CD8-positive, alpha-beta memory T cell (primary cell): ENCODE measurements around the gene INPP5A. TPM values are rescaled to one million over a fixed set of nuclear protein-coding genes. Genes with fewer than 3 reads are reported as not detected.

Experiments used
- CTCF ChIA-PET: fragments of 350-600 bp; sonication (Branson Sonifier 250); formaldehyde crosslinking; loops from one replicate; lab custom pipeline; 2021; ENCODE audit warnings: antibody characterized with exemption; lab: Charles Lee
- POLR2A ChIA-PET: fragments of 350-600 bp; sonication (Branson Sonifier 250); formaldehyde crosslinking; loops from one replicate; lab custom pipeline; 2021; ENCODE audit warnings: antibody characterized with exemption; lab: Charles Lee
- DNase-seq, 5 donors: peaks; one replicate each; pipeline versions ENCODE4 v3.0.0 to v3.0.0-alpha.2; 2020 to 2022; ENCODE audit warnings: mixed read lengths in 1 of 5
- H3K27ac ChIP-seq: one replicate; pipeline ENCODE4 v1.7.0; 2013; ENCODE audit warnings: low read depth, mild to moderate bottlenecking, low read length, moderate library complexity
- H3K27me3 ChIP-seq: 2 replicates; pipeline ENCODE4 v1.7.0; 2013; ENCODE audit warnings: low read length, mild to moderate bottlenecking; ENCODE audit not compliant: insufficient read depth, poor library complexity, severe bottlenecking
- H3K36me3 ChIP-seq: 2 replicates; pipeline ENCODE4 v1.7.0; 2013; ENCODE audit warnings: mild to moderate bottlenecking, low read length, moderate library complexity; ENCODE audit not compliant: insufficient read depth
- H3K4me1 ChIP-seq: 2 replicates; pipeline ENCODE4 v1.7.0; 2013; ENCODE audit warnings: mild to moderate bottlenecking, low read length, moderate library complexity; ENCODE audit not compliant: insufficient read depth
- H3K4me3 ChIP-seq: 2 replicates; pipeline ENCODE4 v1.7.0; 2013; ENCODE audit warnings: mild to moderate bottlenecking, low read length
- H3K9me3 ChIP-seq: 2 replicates; pipeline ENCODE4 v1.7.0; 2013; ENCODE audit warnings: mild to moderate bottlenecking, low read length
- H3K27ac Mint-ChIP-seq, 8 donors: one replicate each; pipeline ENCODE4 v1.8.0; 2020 to 2021; ENCODE audit warnings: mixed read lengths in 8 of 8, mild to moderate bottlenecking in 6 of 8, inconsistent platforms in 3 of 8, moderate library complexity in 3 of 8
- H3K27me3 Mint-ChIP-seq, 2 donors: one replicate each; pipeline ENCODE4 v1.8.0; 2020 to 2021; ENCODE audit warnings: mixed read lengths in 2 of 2, mild to moderate bottlenecking in 1 of 2, moderate library complexity in 1 of 2
- H3K36me3 Mint-ChIP-seq, 3 donors: one replicate each; pipeline ENCODE4 v1.8.0; 2020 to 2021; ENCODE audit warnings: mixed read lengths in 3 of 3, inconsistent platforms in 1 of 3, mild to moderate bottlenecking in 1 of 3
- H3K4me1 Mint-ChIP-seq, 3 donors: one replicate each; pipeline ENCODE4 v1.8.0; 2020 to 2021; ENCODE audit warnings: mixed read lengths in 3 of 3, inconsistent platforms in 1 of 3, mild to moderate bottlenecking in 1 of 3
- H3K4me3 Mint-ChIP-seq, 7 donors: one replicate each; pipeline ENCODE4 v1.8.0; 2020 to 2021; ENCODE audit warnings: mixed read lengths in 7 of 7, mild to moderate bottlenecking in 6 of 7, moderate library complexity in 4 of 7, inconsistent platforms in 2 of 7
- H3K9me3 Mint-ChIP-seq, 5 donors: one replicate each; pipeline ENCODE4 v1.8.0; 2020 to 2022; ENCODE audit warnings: mixed read lengths in 5 of 5, mild to moderate bottlenecking in 3 of 5, moderate library complexity in 2 of 5, inconsistent platforms in 1 of 5
- polyA plus RNA-seq: library from polyadenylated mRNA; unstranded; fragments of 300-500 nt; fragmentation: Illumina TruSeq; gene quantifications from one replicate; pipeline ENCODE4 v1.2.3, GENCODE V29; 2021
- total RNA-seq, 2 experiments: library from RNA; stranded (reverse); gene quantifications; one replicate each; pipeline ENCODE4 v1.2.3, GENCODE V29; 2021

Gene INPP5A
- total and polyA plus RNA-seq, 3 experiments from 2014 or later, result 1.1 to 6.1 (median 4.8) TPM

DNA sequence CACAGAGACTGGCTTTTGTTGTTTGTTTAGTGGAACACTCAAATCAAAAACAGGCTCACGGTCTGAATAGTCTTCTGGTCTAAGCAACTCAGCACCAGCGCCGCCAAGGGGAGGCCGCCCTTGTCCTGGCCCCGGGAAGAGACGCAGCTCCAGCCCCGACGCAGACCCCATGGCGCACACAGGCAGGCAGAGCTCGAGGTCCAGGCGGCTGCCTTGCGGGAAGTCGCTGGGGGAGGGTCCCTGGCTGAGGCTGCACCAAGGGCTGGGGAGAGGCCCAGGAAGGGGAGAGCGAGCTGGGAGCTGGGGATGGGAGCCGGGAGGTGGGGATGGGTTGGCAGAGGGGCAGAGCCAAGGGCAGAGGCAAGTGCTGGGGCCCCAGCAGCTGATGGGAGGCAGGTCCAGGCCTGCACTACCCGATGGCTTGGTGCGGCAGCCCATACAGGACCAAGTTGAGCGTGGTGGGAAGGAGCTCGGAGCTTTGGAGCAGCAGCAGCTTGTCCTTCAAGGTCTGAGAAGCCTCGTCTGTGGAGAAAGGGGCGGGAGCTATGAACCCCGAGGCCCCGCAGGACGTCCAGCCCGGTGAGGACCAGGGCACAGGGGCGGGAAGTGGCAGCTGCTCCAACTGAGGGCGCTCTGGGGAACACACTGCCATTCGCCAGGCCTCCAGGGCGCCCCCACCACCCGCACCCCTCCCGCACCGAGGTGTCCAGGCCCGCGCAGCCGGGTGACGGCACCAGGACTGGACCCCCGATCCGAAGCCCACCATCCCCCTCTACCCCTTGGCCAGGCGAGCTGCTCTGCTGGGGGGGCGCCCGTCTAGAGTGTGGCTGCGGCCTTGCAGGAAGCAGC lies 271.0 kb downstream of the INPP5A start:
- H3K4me3 ChIP-seq, result no peak overlapping the region
- Mint-ChIP-seq H3K27ac (no peak overlapping the region), H3K27me3 (no peaks in the 10 kb centered on the region), H3K36me3 (no peaks in the 10 kb centered on the region), H3K4me1 (no peaks in the 10 kb centered on the region), H3K9me3 (no peaks in the 10 kb centered on the region), H3K4me3 (no peak overlapping the region)
- no peak overlapping the region for H3K27ac ChIP-seq
- no peak for DNase-seq
- ChIA-PET CTCF (interaction anchor here (0.6 kb wide), 1 partner anchor 9 kb away, joined by 4 read pairs; no protein-coding TSS in a partner anchor), POLR2A (no interaction called here)
- no peaks in the 10 kb centered on the region for H3K9me3 ChIP-seq
- H3K4me1 ChIP-seq, result no peaks in the 10 kb centered on the region
- no peaks in the 10 kb centered on the region for H3K36me3 ChIP-seq
- no peaks in the 10 kb centered on the region for H3K27me3 ChIP-seq

DNA sequence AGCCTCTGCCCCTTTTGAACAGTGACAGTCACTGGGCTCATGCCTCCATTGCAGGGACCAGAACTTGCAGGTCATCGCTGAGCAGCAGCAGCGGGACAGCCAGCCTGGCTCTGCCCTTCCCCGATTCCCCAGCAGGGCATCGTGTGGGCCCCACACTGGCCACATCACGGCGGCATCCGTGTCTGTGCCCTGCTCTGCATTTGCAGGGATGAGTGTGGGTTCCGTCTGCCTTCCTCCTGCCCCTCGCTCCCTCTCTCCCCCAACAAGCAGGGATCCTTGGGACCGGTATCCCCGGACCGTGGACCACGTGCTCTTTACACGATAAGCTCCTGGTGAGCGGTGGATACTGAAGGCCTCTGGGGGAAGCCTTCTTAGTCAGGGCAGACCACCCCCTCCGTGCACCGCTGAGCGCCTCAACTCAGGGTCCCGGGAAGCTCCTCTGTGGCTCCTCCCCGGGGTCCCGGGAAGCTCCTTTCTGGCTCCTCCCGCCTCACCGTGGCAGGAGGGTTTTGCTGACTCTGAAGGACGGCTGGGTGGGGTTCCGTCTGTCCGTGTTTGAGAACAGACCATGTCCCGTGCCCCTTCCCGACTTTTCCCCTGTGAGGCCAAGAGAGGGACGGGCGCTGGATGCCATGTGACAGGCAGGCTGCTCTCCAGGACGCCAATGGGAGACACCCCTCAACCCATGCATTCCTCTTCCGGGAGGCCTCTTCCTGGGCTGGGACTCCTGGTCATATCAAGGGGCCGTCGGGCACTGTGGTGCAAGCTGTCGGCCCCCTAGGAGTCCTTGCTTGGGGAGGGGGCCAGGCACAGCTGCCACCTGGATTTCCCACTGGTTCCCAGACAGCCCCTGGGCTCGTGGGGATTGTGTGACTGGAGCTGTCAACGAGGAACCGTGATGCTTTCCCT lies 271.9 kb downstream of the INPP5A start:
- Histone ChIP-seq H3K4me3 (no peak overlapping the region), H3K27me3 (no peaks in the 10 kb centered on the region), H3K9me3 (no peaks in the 10 kb centered on the region), H3K36me3 (no peaks in the 10 kb centered on the region), H3K27ac (no peak overlapping the region), H3K4me1 (no peaks in the 10 kb centered on the region)
- ChIA-PET CTCF (interaction anchor here (0.6 kb wide), 1 partner anchor 10 kb away, joined by 4 read pairs; no protein-coding TSS in a partner anchor), POLR2A (no interaction called here)
- H3K4me3 Mint-ChIP-seq, result no peak overlapping the region
- no peaks in the 10 kb centered on the region for H3K4me1 Mint-ChIP-seq
- H3K36me3 Mint-ChIP-seq, result no peaks in the 10 kb centered on the region
- no peaks in the 10 kb centered on the region for H3K27me3 Mint-ChIP-seq
- peak in 1 of 5 donors; percentile 24 for DNase-seq
- no peaks in the 10 kb centered on the region for H3K9me3 Mint-ChIP-seq
- H3K27ac Mint-ChIP-seq, result no peak overlapping the region

DNA sequence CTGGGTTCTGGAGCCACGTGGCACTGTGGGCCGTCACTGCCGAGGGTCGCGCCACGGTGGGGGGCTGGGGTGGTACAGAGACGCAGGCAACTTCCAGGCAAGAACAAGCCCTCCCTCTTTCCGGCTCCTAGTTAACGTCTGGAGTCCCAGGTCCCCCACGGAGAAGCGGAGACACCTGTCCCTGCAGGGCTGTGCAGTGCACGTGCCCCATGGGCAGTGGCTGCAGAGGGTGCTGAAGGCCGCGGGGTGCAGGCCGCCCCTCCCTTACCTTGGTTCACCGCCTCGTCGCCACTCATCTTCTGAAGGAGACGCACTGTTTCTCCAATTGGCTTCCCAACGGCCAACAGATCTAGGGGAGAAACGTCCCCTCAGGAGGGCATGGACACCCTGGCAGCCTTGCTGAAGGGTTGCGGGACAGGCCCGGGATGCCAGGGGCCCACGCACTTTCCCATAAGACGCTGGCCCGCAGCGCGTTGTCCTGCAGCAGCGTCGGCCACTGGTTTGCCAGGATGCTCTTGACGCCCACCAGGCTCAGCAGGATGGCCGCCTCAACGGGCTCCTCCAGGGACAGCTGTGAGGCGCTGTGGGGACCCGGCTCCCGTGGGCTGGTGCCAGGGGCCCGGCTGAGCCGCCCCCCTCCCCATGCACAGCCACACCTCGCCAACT lies 272.7 kb downstream of the INPP5A start:
- no peaks in the 10 kb centered on the region for H3K4me1 ChIP-seq
- no peaks in the 10 kb centered on the region for H3K36me3 ChIP-seq
- Mint-ChIP-seq H3K9me3 (no peaks in the 10 kb centered on the region), H3K36me3 (no peaks in the 10 kb centered on the region), H3K27me3 (peaks cover 0 to 1% of the 10 kb centered on the region in 2 donors), H3K27ac (no peak overlapping the region), H3K4me3 (no peak overlapping the region), H3K4me1 (no peaks in the 10 kb centered on the region)
- no peaks in the 10 kb centered on the region for H3K9me3 ChIP-seq
- no peaks in the 10 kb centered on the region for H3K27me3 ChIP-seq
- ChIA-PET CTCF (no interaction called here), POLR2A (no interaction called here)
- no peak for DNase-seq
- no peak overlapping the region for H3K4me3 ChIP-seq
- H3K27ac ChIP-seq, result no peak overlapping the region

DNA sequence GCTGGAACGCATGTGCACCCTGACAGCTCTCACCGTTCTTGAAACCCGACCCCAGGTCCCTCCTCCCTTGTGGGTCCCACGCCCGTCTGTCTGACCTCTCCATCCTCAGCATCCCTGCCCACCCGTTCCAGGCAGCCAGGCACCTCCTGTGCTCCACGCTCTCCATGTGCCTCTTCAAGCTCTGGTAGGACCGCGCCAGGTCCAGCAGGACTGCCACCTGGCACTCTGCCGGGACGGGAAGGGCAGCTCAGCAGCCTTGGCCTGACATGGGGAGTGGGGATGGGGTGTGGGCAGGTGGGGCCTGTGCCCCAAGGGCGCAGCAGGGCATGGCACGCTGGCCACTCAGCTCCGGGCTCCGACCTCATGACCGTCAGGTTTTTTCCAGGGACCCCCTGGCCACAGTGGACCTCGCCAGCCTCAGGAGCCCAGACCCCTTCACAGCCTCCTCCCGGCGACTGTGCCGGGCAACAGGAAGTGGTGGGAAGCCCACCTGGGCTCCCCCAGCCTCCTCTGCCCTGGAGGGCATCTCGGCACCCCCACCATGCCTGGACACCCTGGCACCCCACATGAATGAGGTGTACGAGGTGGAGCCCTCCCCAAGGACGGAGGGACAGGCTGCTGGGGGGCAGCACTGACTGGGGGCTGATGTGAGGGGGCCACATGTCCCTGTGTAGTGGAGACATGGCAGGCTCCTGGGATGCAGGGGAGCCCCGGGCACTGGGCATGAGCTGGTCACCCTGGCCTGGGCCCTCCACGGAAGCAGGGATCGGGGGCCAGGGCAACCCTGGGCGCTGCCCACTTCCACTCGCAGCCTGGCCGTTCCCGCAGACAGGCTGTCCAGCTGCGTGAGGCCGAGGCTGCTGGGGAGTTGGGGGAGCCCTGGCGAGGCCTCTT lies 273.5 kb downstream of the INPP5A start:
- H3K27ac Mint-ChIP-seq, result no peak overlapping the region
- no peaks in the 10 kb centered on the region for H3K4me1 ChIP-seq
- no peaks in the 10 kb centered on the region for H3K9me3 Mint-ChIP-seq
- H3K4me1 Mint-ChIP-seq, result no peaks in the 10 kb centered on the region
- no peaks in the 10 kb centered on the region for H3K36me3 ChIP-seq
- ChIA-PET CTCF (no interaction called here), POLR2A (no interaction called here)
- H3K4me3 Mint-ChIP-seq, result no peak overlapping the region
- no peaks in the 10 kb centered on the region for H3K9me3 ChIP-seq
- no peak overlapping the region for H3K4me3 ChIP-seq
- peaks cover 2 to 9% of the 10 kb centered on the region in 2 donors for H3K27me3 Mint-ChIP-seq
- no peak overlapping the region for H3K27ac ChIP-seq
- no peaks in the 10 kb centered on the region for H3K36me3 Mint-ChIP-seq
- no peak for DNase-seq
- no peaks in the 10 kb centered on the region for H3K27me3 ChIP-seq

DNA sequence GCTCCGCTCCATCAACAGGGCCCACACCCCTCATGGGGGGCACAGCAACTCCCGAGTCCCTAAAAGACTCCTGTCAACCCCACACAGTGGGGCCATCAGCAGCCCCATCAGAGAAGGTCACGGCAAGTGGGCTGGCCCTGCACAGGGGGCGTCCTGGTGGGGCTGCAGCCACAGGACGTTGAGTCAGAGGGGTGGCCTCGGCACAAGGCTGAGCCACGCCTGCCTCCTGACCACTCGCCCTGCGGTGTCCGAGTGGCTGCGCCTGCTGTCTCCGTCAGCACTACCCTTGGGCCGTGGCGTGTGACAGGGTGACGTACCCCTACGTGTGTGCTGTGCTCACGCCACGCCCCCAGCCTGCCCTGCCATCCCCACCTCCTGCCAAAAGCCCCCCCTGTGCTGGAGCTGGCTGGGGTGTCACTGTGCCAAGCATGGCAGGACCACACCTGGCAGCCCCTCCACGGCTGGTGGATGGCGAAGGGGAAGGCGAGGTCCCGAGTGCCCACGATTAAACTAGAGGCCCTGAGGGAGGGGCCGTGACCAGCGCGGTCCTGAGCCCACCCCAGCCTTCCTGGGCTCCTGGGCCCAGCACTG lies 274.4 kb downstream of the INPP5A start:
- Histone ChIP-seq H3K9me3 (no peaks in the 10 kb centered on the region), H3K4me3 (no peak overlapping the region), H3K4me1 (no peaks in the 10 kb centered on the region), H3K36me3 (no peaks in the 10 kb centered on the region), H3K27me3 (no peaks in the 10 kb centered on the region), H3K27ac (no peak overlapping the region)
- Mint-ChIP-seq H3K9me3 (no peaks in the 10 kb centered on the region), H3K4me1 (no peaks in the 10 kb centered on the region), H3K4me3 (no peak overlapping the region), H3K27ac (no peak overlapping the region), H3K27me3 (peaks cover 6 to 14% of the 10 kb centered on the region in 2 donors), H3K36me3 (no peaks in the 10 kb centered on the region)
- ChIA-PET POLR2A (no interaction called here), CTCF (no interaction called here)
- DNase-seq, result no peak

DNA sequence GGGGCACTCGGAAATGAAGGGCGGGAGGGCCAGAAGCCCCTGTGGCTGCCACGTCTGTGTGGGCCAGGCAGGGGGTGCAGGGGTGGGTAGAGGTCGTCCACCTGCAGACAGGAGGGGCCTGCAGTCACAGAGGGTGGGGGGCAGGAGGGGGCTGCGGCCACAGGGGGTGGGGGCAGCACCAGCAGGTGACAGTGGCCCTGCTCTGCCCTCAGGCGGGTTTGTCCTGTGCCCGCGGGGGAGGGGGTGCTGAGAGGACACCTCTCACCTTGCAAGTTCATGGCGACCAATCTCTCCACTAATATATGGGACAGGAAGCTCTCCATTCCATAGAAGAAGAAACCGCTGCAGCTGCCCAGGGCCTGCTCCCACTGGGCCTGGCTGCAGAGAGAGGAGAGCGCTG lies 274.9 kb downstream of the INPP5A start:
- CTCF ChIA-PET, result no interaction called here

DNA sequence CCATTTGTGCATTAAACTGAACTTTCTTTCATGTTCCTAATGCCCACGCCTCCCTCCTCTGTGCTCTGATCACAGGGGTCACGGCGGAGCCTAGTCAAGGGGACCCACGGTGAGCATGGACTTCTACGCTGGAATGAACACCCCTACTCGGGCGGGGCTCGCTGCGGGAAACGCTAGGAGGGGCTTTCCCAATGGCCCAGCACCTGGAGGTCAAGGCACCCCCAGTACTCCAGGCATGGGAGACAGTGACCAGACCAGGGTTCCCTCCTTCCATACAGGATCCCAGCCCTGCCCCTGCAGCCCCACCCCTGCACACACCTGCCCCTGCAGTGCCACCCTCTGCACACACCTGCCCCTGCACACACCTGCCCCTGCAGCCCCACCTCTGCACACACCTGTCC lies 275.4 kb downstream of the INPP5A start:
- no peaks in the 10 kb centered on the region for H3K9me3 Mint-ChIP-seq
- H3K4me1 Mint-ChIP-seq, result no peaks in the 10 kb centered on the region
- CTCF ChIA-PET, result no interaction called here

More for the DNA sequence above, 274.9 kb downstream of the INPP5A start:
- Mint-ChIP-seq H3K9me3 (no peaks in the 10 kb centered on the region), H3K4me1 (no peaks in the 10 kb centered on the region), H3K27me3 (peaks cover 10 to 20% of the 10 kb centered on the region in 2 donors), H3K27ac (no peak overlapping the region), H3K36me3 (no peaks in the 10 kb centered on the region), H3K4me3 (no peak overlapping the region)
- POLR2A ChIA-PET, result no interaction called here
- Histone ChIP-seq H3K4me1 (no peaks in the 10 kb centered on the region), H3K9me3 (no peaks in the 10 kb centered on the region), H3K4me3 (no peak overlapping the region), H3K36me3 (no peaks in the 10 kb centered on the region), H3K27me3 (no peaks in the 10 kb centered on the region), H3K27ac (no peak overlapping the region)
- DNase-seq, result no peak

More for the DNA sequence above, 275.4 kb downstream of the INPP5A start:
- Mint-ChIP-seq H3K27me3 (peaks cover 11 to 21% of the 10 kb centered on the region in 2 donors), H3K27ac (no peak overlapping the region), H3K4me3 (no peak overlapping the region), H3K36me3 (no peaks in the 10 kb centered on the region)
- no peak overlapping the region for H3K27ac ChIP-seq
- no peak for DNase-seq
- POLR2A ChIA-PET, result no interaction called here
- no peaks in the 10 kb centered on the region for H3K36me3 ChIP-seq
- no peaks in the 10 kb centered on the region for H3K4me1 ChIP-seq
- no peak overlapping the region for H3K4me3 ChIP-seq
- H3K9me3 ChIP-seq, result no peaks in the 10 kb centered on the region
- no peaks in the 10 kb centered on the region for H3K27me3 ChIP-seq
